Left lung (tissue), 10 donors: ENCODE measurements around the gene POLR2L. TPM values are rescaled to one million over a fixed set of nuclear protein-coding genes. Genes with fewer than 3 reads are reported as not detected.

Experiments used
- ATAC-seq: fragments of 200-7000 bp; cut with Tn5 transposase; one replicate; pipeline ENCODE4 v1.9.1; 2020; ENCODE audit warnings: moderate library complexity
- DNase-seq, 4 donors: peaks; one replicate each; pipeline ENCODE4 v3.0.0-alpha.2; 2013 to 2020
- H3K27ac ChIP-seq, 2 donors: fragments of 200-600 bp; sonication (generic) in 1 of 2; one replicate each; pipeline versions ENCODE4 v1.5.0 to v1.8.0; 2020 to 2021
- H3K27me3 ChIP-seq, 2 donors: fragments of 200-600 bp; sonication (generic) in 1 of 2; one replicate each; pipeline versions ENCODE4 v1.5.0 to v1.8.0; 2020 to 2021
- H3K36me3 ChIP-seq, 2 donors: fragments of 200-600 bp; sonication (generic) in 1 of 2; one replicate each; pipeline versions ENCODE4 v1.5.0 to v1.8.0; 2020 to 2021
- H3K4me1 ChIP-seq, 2 donors: fragments of 200-600 bp; one replicate each; pipeline ENCODE4 v1.8.0; 2021
- H3K4me3 ChIP-seq, 2 donors: fragments of 200-600 bp; sonication (generic) in 1 of 2; one replicate each; pipeline versions ENCODE4 v1.5.0 to v1.8.0; 2020 to 2021; ENCODE audit warnings: mild to moderate bottlenecking in 1 of 2
- H3K9me3 ChIP-seq, 2 donors: fragments of 200-600 bp; sonication (generic) in 1 of 2; one replicate each; pipeline versions ENCODE4 v1.5.0 to v1.8.0; 2020 to 2021
- intact Hi-C, 2 donors: fragments of 100-400 bp; cut with DNase I; formaldehyde crosslinking; loops; one replicate each; pipeline versions ENCODE4 v1.11.2 to v1.14.2; 2022
- polyA plus RNA-seq, 6 donors: library from polyadenylated mRNA; unstranded; fragments of 120-200 nt; gene quantifications; one replicate each; pipeline ENCODE4 v1.2.1, GENCODE V29; 2013; ENCODE audit not compliant: insufficient read length in 6 of 6
- total RNA-seq, 2 donors: library from RNA; stranded (reverse); fragmentation: NEBNext Ultra II Directional; extraction: Animal tissue kit (Norgen Biotek cat#: 25700); gene quantifications; one replicate each; pipeline ENCODE4 v1.2.1, GENCODE V29; 2021
- TF ChIP-seq, protein P1 (sequence below), 2 donors: fragments of 200-600 bp; sonication (generic) in 1 of 2; IDR thresholded peaks; one replicate each; pipeline versions ENCODE4 v1.5.0 to v1.8.0; 2021; ENCODE audit warnings: antibody characterized with exemption in 2 of 2
- donor health status: DM: no; HTN: yes; CAD: no.
- donor health status: DM: no; HTN: no; CAD: no.

Gene POLR2L
- total and polyA plus RNA-seq, 8 donors = 65.2 to 227 (median 103) TPM

DNA sequence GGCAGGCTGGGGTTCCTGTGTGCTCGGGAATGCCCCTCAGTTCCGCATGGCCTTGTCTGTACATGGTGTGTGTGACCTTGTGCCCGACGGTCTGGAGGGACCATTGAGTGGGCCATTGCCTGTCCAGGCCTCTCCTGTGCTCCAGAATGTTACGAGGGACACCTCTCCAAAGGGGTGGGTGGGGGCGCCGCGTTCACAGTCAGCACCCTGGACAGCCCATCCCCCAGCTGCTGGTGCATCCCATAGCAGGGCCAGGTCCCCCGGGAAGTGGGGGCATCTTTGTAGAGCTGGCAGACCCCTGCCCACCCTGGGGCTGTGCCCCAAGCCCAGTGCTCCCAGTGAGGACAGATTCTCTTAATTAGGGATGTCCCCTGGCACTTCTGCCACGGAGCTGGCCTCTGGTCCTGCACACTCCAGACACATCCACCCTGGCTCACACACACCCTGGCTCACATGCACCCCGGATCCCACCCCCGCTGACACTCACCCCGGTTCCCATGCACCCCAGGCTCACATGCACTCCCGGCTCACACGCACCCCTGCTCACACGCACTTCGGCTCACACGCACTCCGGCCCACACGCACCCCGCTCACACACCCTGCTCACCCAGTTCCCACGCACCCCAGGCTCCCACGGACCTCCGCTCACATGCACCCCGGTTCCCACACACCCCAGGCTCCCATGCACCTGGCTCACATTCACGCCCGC is 15.9 kb upstream of the POLR2L start:
- TF ChIP-seq, protein P1, sequence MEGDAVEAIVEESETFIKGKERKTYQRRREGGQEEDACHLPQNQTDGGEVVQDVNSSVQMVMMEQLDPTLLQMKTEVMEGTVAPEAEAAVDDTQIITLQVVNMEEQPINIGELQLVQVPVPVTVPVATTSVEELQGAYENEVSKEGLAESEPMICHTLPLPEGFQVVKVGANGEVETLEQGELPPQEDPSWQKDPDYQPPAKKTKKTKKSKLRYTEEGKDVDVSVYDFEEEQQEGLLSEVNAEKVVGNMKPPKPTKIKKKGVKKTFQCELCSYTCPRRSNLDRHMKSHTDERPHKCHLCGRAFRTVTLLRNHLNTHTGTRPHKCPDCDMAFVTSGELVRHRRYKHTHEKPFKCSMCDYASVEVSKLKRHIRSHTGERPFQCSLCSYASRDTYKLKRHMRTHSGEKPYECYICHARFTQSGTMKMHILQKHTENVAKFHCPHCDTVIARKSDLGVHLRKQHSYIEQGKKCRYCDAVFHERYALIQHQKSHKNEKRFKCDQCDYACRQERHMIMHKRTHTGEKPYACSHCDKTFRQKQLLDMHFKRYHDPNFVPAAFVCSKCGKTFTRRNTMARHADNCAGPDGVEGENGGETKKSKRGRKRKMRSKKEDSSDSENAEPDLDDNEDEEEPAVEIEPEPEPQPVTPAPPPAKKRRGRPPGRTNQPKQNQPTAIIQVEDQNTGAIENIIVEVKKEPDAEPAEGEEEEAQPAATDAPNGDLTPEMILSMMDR (IDR thresholded peaks at IDR 0.05) = no peak
- intact Hi-C loops = no loop called here
- peaks cover 3 to 6% of the 10 kb centered on the region in 2 donors for H3K4me1 ChIP-seq
- no peaks in the 10 kb centered on the region for H3K9me3 ChIP-seq
- no peak overlapping the region for H3K27ac ChIP-seq
- peaks cover 0 to 13% of the 10 kb centered on the region in 2 donors for H3K36me3 ChIP-seq
- H3K4me3 ChIP-seq = no peak overlapping the region
- ATAC-seq = no peak
- DNase-seq = no peak
- no peaks in the 10 kb centered on the region for H3K27me3 ChIP-seq

DNA sequence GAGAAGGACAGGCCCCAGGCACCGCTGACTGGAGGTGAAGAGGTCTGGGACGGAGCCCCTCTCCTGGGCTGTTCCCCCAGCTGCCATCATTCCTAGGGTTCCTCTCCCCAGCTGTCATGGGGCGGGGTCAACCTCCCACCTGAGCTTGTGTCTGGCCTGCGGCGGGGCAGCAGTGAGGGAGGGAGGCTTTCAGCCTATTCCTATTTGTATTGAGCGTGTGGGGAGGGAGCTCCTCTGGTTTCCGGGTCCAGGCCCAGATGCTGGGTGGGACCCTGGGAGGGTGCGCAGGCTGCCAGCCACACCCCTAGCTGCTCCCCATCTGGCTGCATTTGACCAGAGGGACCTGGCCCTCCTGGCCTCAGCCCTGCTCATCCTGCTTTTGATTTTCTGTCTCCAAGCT is 14.1 kb upstream of the POLR2L start:
- no peaks in the 10 kb centered on the region for H3K9me3 ChIP-seq
- H3K27ac ChIP-seq = no peak overlapping the region
- TF ChIP-seq, protein P1 (IDR thresholded peaks at IDR 0.05) = no peak
- H3K27me3 ChIP-seq = no peaks in the 10 kb centered on the region
- no peak for ATAC-seq
- no peak overlapping the region for H3K4me3 ChIP-seq
- H3K4me1 ChIP-seq = peaks cover 3 to 6% of the 10 kb centered on the region in 2 donors
- no peak for DNase-seq
- intact Hi-C loops = no loop called here
- peaks cover 0 to 6% of the 10 kb centered on the region in 2 donors for H3K36me3 ChIP-seq

DNA sequence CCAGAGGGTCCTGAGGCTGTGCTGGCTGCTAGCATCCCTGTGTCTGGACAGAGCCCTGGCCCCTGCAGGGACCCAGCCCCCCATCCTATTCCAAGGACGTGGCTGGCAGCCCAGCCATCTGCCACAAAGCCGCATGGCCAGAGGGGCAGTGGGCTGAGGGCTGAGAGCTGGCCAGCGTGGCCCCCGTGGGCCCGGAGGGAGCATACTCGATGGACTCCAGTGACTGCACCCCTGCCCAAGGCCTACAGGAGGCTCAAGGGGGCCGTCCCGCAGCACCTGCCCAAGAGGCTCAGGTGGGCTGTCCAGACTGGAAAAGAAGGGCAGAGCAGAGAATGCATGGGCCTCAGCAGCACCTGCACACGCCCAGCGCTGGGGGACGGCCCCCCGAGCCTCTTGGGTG is 13.5 kb upstream of the POLR2L start:
- peaks cover 3 to 6% of the 10 kb centered on the region in 2 donors for H3K4me1 ChIP-seq
- H3K27ac ChIP-seq = no peak overlapping the region
- peaks cover 0 to under 1% of the 10 kb centered on the region in 2 donors for H3K27me3 ChIP-seq
- DNase-seq (no peak), ATAC-seq (no peak)
- no peaks in the 10 kb centered on the region for H3K9me3 ChIP-seq
- intact Hi-C loops = no loop called here
- peaks cover 0 to 6% of the 10 kb centered on the region in 2 donors for H3K36me3 ChIP-seq
- no peak overlapping the region for H3K4me3 ChIP-seq
- TF ChIP-seq, protein P1 (IDR thresholded peaks at IDR 0.05) = no peak

DNA sequence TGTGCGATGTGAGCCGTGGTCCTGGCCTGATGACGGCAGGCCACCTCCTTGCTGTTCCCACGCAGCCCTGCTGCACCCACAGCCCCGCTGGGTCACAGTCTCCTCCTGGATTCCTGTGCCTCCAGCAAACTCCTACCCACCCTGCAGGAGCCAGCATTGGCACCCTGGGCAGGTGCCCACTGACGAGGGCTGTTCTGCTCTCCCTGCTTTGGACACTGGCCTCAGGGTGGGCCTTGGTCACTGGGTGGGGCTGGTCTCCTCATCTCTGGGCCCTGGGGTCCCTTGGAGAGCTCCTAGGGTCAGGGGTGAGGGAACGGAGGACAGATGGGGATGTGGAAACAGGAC is 13.0 kb upstream of the POLR2L start:
- H3K4me1 ChIP-seq = peaks cover 3 to 10% of the 10 kb centered on the region in 2 donors
- DNase-seq (no peak), ATAC-seq (no peak)
- H3K36me3 ChIP-seq = peaks cover 0 to 6% of the 10 kb centered on the region in 2 donors
- TF ChIP-seq, protein P1 (IDR thresholded peaks at IDR 0.05) = no peak
- intact Hi-C loops = no loop called here
- H3K27ac ChIP-seq = no peak overlapping the region
- H3K27me3 ChIP-seq = peaks cover 0 to 6% of the 10 kb centered on the region in 2 donors
- no peaks in the 10 kb centered on the region for H3K9me3 ChIP-seq
- H3K4me3 ChIP-seq = no peak overlapping the region

DNA sequence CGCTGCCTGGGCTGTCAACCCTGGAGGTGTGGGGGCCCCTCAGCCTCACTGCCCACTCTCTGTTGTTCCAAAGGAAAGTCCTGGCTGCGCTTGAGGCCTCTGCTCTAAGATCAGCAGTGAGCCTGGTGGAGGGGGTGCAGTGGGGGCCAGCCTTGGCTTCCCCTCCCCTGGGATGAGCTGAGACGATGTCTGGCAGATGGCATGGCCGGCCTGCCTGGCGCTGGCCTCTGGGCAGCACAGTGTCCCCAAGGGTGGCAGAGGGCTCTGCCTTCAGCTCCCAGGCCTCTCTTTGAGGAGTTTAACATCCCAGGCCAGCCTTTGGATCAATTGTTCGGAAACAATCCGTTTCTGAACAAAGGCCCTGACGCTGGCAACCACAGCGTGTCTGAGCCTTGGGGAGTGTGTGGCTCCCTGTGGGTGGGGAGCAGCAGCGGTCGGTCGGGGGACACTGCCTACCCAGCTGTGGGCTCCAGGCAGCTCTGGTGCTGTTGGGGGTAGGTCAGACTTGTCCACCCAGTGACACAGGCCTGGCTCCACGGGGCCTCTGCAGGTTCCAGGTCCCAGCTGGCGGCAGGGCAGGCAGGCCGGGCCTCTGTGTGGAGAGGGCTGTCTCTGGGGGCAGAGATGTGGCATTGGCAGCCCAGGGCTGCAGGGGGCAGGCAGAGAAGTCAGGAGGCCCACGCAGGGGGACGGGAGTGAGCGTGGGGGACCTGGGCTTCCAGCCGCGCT is 12.4 kb upstream of the POLR2L start:
- Histone ChIP-seq H3K4me3 (no peak overlapping the region), H3K36me3 (peaks cover 0 to 6% of the 10 kb centered on the region in 2 donors), H3K4me1 (peaks cover 6 to 15% of the 10 kb centered on the region in 2 donors), H3K9me3 (no peaks in the 10 kb centered on the region), H3K27ac (no peak overlapping the region), H3K27me3 (peaks cover 0 to 11% of the 10 kb centered on the region in 2 donors)
- ATAC-seq = no peak
- TF ChIP-seq, protein P1 (IDR thresholded peaks at IDR 0.05) = no peak
- DNase-seq = no peak
- intact Hi-C loops = no loop called here
